A549 (cell line): ENCODE measurements around the gene TMEM126A.

Experiments
- CTCF ChIP-seq: fragments of >200 bp; sonication (Bioruptor Twin); formaldehyde crosslinking; IDR thresholded peaks from 3 replicates; pipeline ENCODE4 v1.5.1; 2016
- EP300 ChIP-seq, 2 experiments: fragments of >200 bp; sonication (Bioruptor Twin); formaldehyde crosslinking; IDR thresholded peaks; 2 replicates in 1 of 2; 3 replicates in 1 of 2; pipeline ENCODE4 v1.6.1; 2016 to 2017
- HEYL ChIP-seq: fragments of 250-450 bp; sonication (Bioruptor Pico); IDR thresholded peaks from 2 replicates; pipeline ENCODE4 v1.8.0; 2021; ENCODE audit warnings: mild to moderate bottlenecking, moderate library complexity
- HOXA7 ChIP-seq: fragments of 250-450 bp; sonication (Bioruptor Pico); IDR thresholded peaks from 2 replicates; pipeline ENCODE4 v1.5.0; 2020; ENCODE audit warnings: mild to moderate bottlenecking, moderate library complexity
- KDM1A ChIP-seq: fragments of 200-600 bp; sonication (generic); IDR thresholded peaks from 2 replicates; pipeline ENCODE4 v1.6.1; 2016; ENCODE audit warnings: low read depth, mild to moderate bottlenecking
- MAFK ChIP-seq: fragments of 450-650 bp; IDR thresholded peaks from 2 replicates; pipeline ENCODE4 v1.6.1; 2014; ENCODE audit not compliant: partially characterized antibody
- POLR2A ChIP-seq: IDR thresholded peaks from 2 replicates; pipeline ENCODE4 v1.6.1; 2012; ENCODE audit warnings: mild to moderate bottlenecking, low read length
- RNF2 ChIP-seq: fragments of 200-600 bp; sonication (generic); IDR thresholded peaks from 2 replicates; pipeline ENCODE4 v1.6.1; 2016; ENCODE audit warnings: low read depth, mild to moderate bottlenecking, antibody characterized with exemption, moderate library complexity, borderline replicate concordance

- no peak for TF ChIP-seq CTCF
- no peak for TF ChIP-seq POLR2A
- TF ChIP-seq EP300 (IDR thresholded peaks at IDR 0.05) = no peak
- no peak for TF ChIP-seq HOXA7 (CRISPR knock-in tag)
- no peak for TF ChIP-seq MAFK
- TF ChIP-seq HEYL (CRISPR knock-in tag) = no peak
- TF ChIP-seq RNF2 = no peak
- TF ChIP-seq KDM1A = no peak
These were observed 3.4 kb downstream of the TMEM126A start for GRCh38 chr11:85651118-85651517.
